GM12878 (cell line): ENCODE measurements around the gene SLCO4A1. TPM values are rescaled to one million over a fixed set of nuclear protein-coding genes. Genes with fewer than 3 reads are reported as not detected.

Experiments used
- ATAC-seq: fragments of 200-7000 bp; cut with Tn5 transposase; 3 replicates; pipeline ENCODE4 v1.9.1; 2020; ENCODE audit warnings: mild to moderate bottlenecking, moderate library complexity
- BruUV-seq: library from RNA; stranded (reverse); fragments of 400-500 nt; replicated peaks from 2 replicates; lab custom pipeline; 2021; lab: Mats Ljungman, UMichigan
- CTCF ChIA-PET: fragments of 300-600 bp; sonication (Branson Sonifier 250); formaldehyde crosslinking; extraction: SDS; loops from one replicate; lab custom pipeline; 2021; ENCODE audit warnings: inconsistent platforms; lab: Yijun Ruan, JAX
- POLR2A ChIA-PET: fragments of 350-600 bp; formaldehyde crosslinking; extraction: SDS; loops from one replicate; lab custom pipeline; 2021; ENCODE audit warnings: inconsistent platforms; lab: Charles Lee
- RAD21 ChIA-PET: fragments of 300-600 bp; sonication (Branson Sonifier 250); formaldehyde crosslinking; loops from one replicate; lab custom pipeline; 2023; ENCODE audit warnings: antibody characterized with exemption; ENCODE audit not compliant: unreplicated experiment; lab: Charles Lee
- SMC1A ChIA-PET: fragments of 300-600 bp; sonication (Branson Sonifier 250); formaldehyde crosslinking; loops from one replicate; lab custom pipeline; 2023; ENCODE audit not compliant: unreplicated experiment, uncharacterized antibody; lab: Charles Lee
- DNase-seq: peaks from one replicate; pipeline ENCODE4 v3.0.0-alpha.2; 2011; ENCODE audit warnings: low read depth, low spot score
- FAIRE-seq: peaks from 3 replicates; lab custom pipeline; 2011; peaks lifted over from hg19 to GRCh38; lab: Jason Lieb, UNC
- H2AFZ ChIP-seq: 2 replicates; pipeline ENCODE4 v1.6.0; 2011; ENCODE audit warnings: low read depth, low read length, control low read depth; ENCODE audit not compliant: control insufficient read depth
- H3K27ac ChIP-seq: 2 replicates; pipeline ENCODE4 v1.5.1; 2011; ENCODE audit warnings: control low read depth; ENCODE audit not compliant: control insufficient read depth, insufficient read depth
- H3K27me3 ChIP-seq, 2 experiments: replicated peaks in 1 of 2; 2 replicates each; pipeline versions ENCODE4 v1.6.0 to v1.6.1; 2011; ENCODE audit warnings: low read length in 1 of 2; ENCODE audit not compliant: control insufficient read depth in 2 of 2, insufficient read depth in 2 of 2
- H3K36me3 ChIP-seq, 2 experiments: 2 replicates each; pipeline ENCODE4 v1.5.1; 2011; ENCODE audit warnings: low read length in 1 of 2; ENCODE audit not compliant: control insufficient read depth in 2 of 2, insufficient read depth in 2 of 2
- H3K4me1 ChIP-seq: 2 replicates; pipeline ENCODE4 v1.6.1; 2011; ENCODE audit warnings: mild to moderate bottlenecking, low read length, moderate library complexity, mixed read lengths; ENCODE audit not compliant: control insufficient read depth, insufficient read depth
- H3K4me2 ChIP-seq: 2 replicates; pipeline ENCODE4 v1.6.0; 2011; ENCODE audit warnings: control low read depth; ENCODE audit not compliant: control insufficient read depth, insufficient read depth
- H3K4me3 ChIP-seq: fragments of 200-600 bp; sonication (generic); 2 replicates; pipeline ENCODE4 v1.5.1; 2016
- H3K79me2 ChIP-seq: 2 replicates; pipeline ENCODE4 v1.6.0; 2011; ENCODE audit warnings: low read length; ENCODE audit not compliant: control insufficient read depth, insufficient read depth
- H3K9ac ChIP-seq: 2 replicates; pipeline ENCODE4 v1.8.0; 2011; ENCODE audit warnings: low read length, control low read depth, mixed read lengths; ENCODE audit not compliant: control insufficient read depth, insufficient read depth
- H3K9me3 ChIP-seq: replicated peaks from 3 replicates; pipeline ENCODE4 v1.5.1; 2011; ENCODE audit warnings: mild to moderate bottlenecking, low read length; ENCODE audit not compliant: control insufficient read depth, insufficient read depth
- H4K20me1 ChIP-seq: 2 replicates; pipeline ENCODE4 v1.6.0; 2011; ENCODE audit not compliant: control insufficient read depth, insufficient read depth
- CBFB ChIP-seq: IDR thresholded peaks from 2 replicates; pipeline ENCODE4 v1.6.1; 2016; ENCODE audit warnings: antibody characterized with exemption, low read depth
- CBX3 ChIP-seq: fragments of 200-600 bp; sonication (generic); IDR thresholded peaks from 2 replicates; pipeline ENCODE4 v1.6.1; 2016; ENCODE audit warnings: low read depth, borderline replicate concordance
- EGR1 ChIP-seq, 2 experiments: IDR thresholded peaks; 1 replicate in 1 of 2; 2 replicates in 1 of 2; pipeline ENCODE4 v1.6.1; 2011 to 2012; ENCODE audit warnings: low read depth in 2 of 2, low read length in 2 of 2, borderline replicate concordance in 1 of 2, mild to moderate bottlenecking in 1 of 2, moderate library complexity in 1 of 2
- ETV6 ChIP-seq, 2 experiments: fragments of 450-650 bp in 1 of 2; IDR thresholded peaks in 1 of 2; conservative IDR thresholded peaks in 1 of 2; 2 replicates each; pipeline ENCODE4 v1.6.1; 2014; ENCODE audit warnings: antibody characterized with exemption in 1 of 2, borderline replicate concordance in 1 of 2, low read depth in 1 of 2, mild to moderate bottlenecking in 1 of 2, moderate library complexity in 1 of 2
- HDAC2 ChIP-seq: fragments of 200-600 bp; sonication (generic); IDR thresholded peaks from 2 replicates; pipeline ENCODE4 v1.6.1; 2017
- NFYA ChIP-seq: IDR thresholded peaks from 2 replicates; pipeline ENCODE4 v1.6.1; 2011; ENCODE audit warnings: low read depth, mild to moderate bottlenecking, low read length, improper control_type of control experiment, borderline replicate concordance
- STAT1 ChIP-seq: fragments of 450-650 bp; conservative IDR thresholded peaks from 2 replicates; pipeline ENCODE4 v1.6.1; 2014; ENCODE audit warnings: antibody characterized with exemption, mild to moderate bottlenecking
- ZNF384 ChIP-seq: IDR thresholded peaks from 2 replicates; pipeline ENCODE4 v1.6.1; 2012; ENCODE audit warnings: low read depth, mild to moderate bottlenecking, low read length, improper control_type of control experiment, borderline replicate concordance
- WGBS: methylation state at CpG from one replicate; pipeline ENCODE4 v1.1.6; 2016; ENCODE audit warnings: low lambda C conversion rate; ENCODE audit not compliant: insufficient replicate concordance, insufficient coverage; ENCODE audit errors: missing lambda C conversion rate; 5-methylcytosine and 5-hydroxymethylcytosine counted together
- in situ Hi-C: fragments of 300-500 bp; cut with MboI; formaldehyde crosslinking; loops from 9 replicates; pipeline ENCODE4 v1.14.3; 2018; ENCODE audit warnings: mixed read lengths
- intact Hi-C: fragments of 100-400 bp; cut with micrococcal nuclease; formaldehyde crosslinking; loops from one replicate; pipeline ENCODE4 v1.14.2; 2022; ENCODE audit not compliant: unreplicated experiment
- polyA plus RNA-seq, 11 experiments: library from polyadenylated mRNA; depleted of rRNA in 4 of 11; unstranded in 6 of 11; stranded (reverse) in 5 of 11; fragments of >200 nt; fragmentation: Nextera tagmentation in 4 of 11; fragmentation: Illumina TruSeq in 1 of 11; extraction: Ambion mirVana in 4 of 11; extraction: Trizol in 1 of 11; gene quantifications; 1 replicate in 1 of 11; 2 replicates in 10 of 11; pipeline versions ENCODE4 v1.2.1 to v1.2.3, GENCODE V29; 2011 to 2016; ENCODE audit warnings: inconsistent platforms in 2 of 11, missing spikeins in 2 of 11, low read depth in 1 of 11
- total RNA-seq, 4 experiments: library from RNA; depleted of rRNA in 3 of 4; stranded (reverse); fragments of >200 nt in 3 of 4; fragmentation: Illumina TruSeq in 1 of 4; extraction: Trizol in 1 of 4; gene quantifications; 2 replicates each; pipeline versions ENCODE4 v1.2.1 to v1.2.3, GENCODE V29; 2013 to 2021

The SLCO4A1 gene
- total and polyA plus RNA-seq, 10 of the 15 experiments (the other 5 are each of a cell fraction or from before 2014, with no cell fraction given): 2.1 to 30.7 (median 12.0) TPM

- SMC1A ChIA-PET: no interaction called here
- TF ChIP-seq EGR1 (IDR thresholded peaks at IDR 0.05; ENCODE audit: borderline replicate concordance in 1 of 2, low read depth in 2 of 2, low read length in 2 of 2) (no peak), NFYA (no peak), ZNF384 (no peak), ETV6 (conservative IDR thresholded peaks at IDR 0.05 in 1 of 2, IDR thresholded peaks at IDR 0.05 in 1 of 2; ENCODE audit: borderline replicate concordance in 1 of 2, low read depth in 1 of 2) (no peak), CBFB (no peak), CBX3 (no peak), STAT1 (no peak), HDAC2 (no peak)
- peaks cover 3 to 25% of the 10 kb centered on the region in 2 experiments; a peak in 3 of 4 replicates for H3K36me3 ChIP-seq
These were observed 17.4 kb downstream of the SLCO4A1 start for GRCh38 chr20:62659488-62660239.

More at GRCh38 chr20:62659488-62660239, 17.4 kb downstream of the SLCO4A1 start:
- Histone ChIP-seq H3K79me2 (peaks cover 5% of the 10 kb centered on the region), H3K9ac (no peak overlapping the region), H4K20me1 (no peaks in the 10 kb centered on the region), H3K4me3 (no peak overlapping the region), H2AFZ (no peak overlapping the region), H3K4me1 (peaks cover 14% of the 10 kb centered on the region), H3K27ac (no peak overlapping the region), H3K4me2 (no peak overlapping the region), H3K9me3 (no peaks in the 10 kb centered on the region), H3K27me3 (no peaks in the 10 kb centered on the region)
- FAIRE-seq (no peak), ATAC-seq (no peak), DNase-seq (no peak)
- POLR2A ChIA-PET: no interaction called here
- CTCF ChIA-PET: no interaction called here
- 96% methylated on average over 29 of the region's 29 CpGs for WGBS
- intact Hi-C loops (no loop called here), in situ Hi-C loops (loop anchor here (10.0 kb wide), 1 partner anchor 135 kb away; the partner anchor contains the start of gene MRGBP)
- RAD21 ChIA-PET: no interaction called here
- BruUV-seq: no TSS peak
